DMS 273 (cell line): Measurements from ENCODE around the gene SAMD4B.
"Not testable (repeated sequence)": the region's sequence is repeated elsewhere in the genome, so short reads cannot be mapped to it uniquely, and the experiment has no call there.

Experiments
- DNase-seq: peaks from one replicate; lab custom pipeline; 2025; ENCODE audit not compliant: unreplicated experiment; lab: John Stamatoyannopoulos, UW

The SAMD4B gene, protein sequence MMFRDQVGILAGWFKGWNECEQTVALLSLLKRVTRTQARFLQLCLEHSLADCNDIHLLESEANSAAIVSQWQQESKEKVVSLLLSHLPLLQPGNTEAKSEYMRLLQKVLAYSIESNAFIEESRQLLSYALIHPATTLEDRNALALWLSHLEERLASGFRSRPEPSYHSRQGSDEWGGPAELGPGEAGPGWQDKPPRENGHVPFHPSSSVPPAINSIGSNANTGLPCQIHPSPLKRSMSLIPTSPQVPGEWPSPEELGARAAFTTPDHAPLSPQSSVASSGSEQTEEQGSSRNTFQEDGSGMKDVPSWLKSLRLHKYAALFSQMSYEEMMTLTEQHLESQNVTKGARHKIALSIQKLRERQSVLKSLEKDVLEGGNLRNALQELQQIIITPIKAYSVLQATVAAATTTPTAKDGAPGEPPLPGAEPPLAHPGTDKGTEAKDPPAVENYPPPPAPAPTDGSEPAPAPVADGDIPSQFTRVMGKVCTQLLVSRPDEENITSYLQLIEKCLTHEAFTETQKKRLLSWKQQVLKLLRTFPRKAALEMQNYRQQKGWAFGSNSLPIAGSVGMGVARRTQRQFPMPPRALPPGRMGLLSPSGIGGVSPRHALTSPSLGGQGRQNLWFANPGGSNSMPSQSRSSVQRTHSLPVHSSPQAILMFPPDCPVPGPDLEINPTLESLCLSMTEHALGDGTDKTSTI

GRCh38 chr19:39341719-39342604 lies at the start of gene SAMD4B:
TSS of gene SAMD4B (plus strand) at chr19:39342421. CDS start at chr19:39356894, 14,473 bp downstream.
- DNase-seq = peak; percentile 100

DNA sequence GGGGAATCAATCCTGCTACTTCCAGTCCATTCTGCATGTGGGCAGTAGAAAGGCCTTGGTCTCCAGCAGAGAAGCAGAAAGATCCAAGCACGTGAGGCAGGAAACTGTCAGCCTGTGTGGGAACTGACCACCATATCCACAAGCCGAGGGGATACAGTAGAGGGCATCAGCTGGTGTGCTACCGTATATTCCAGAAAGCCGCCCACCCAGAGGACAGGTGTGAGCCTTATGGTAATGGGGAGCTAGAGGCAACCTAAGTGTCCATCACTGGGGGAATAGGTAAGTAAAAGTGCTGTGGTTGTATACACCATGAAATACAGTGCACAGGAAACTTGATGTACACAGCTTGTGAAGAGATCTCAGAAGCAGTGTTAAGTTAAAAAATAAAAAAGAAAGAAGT lies 48.8 kb upstream of the SAMD4B start:
- DNase-seq = no peak

DNA sequence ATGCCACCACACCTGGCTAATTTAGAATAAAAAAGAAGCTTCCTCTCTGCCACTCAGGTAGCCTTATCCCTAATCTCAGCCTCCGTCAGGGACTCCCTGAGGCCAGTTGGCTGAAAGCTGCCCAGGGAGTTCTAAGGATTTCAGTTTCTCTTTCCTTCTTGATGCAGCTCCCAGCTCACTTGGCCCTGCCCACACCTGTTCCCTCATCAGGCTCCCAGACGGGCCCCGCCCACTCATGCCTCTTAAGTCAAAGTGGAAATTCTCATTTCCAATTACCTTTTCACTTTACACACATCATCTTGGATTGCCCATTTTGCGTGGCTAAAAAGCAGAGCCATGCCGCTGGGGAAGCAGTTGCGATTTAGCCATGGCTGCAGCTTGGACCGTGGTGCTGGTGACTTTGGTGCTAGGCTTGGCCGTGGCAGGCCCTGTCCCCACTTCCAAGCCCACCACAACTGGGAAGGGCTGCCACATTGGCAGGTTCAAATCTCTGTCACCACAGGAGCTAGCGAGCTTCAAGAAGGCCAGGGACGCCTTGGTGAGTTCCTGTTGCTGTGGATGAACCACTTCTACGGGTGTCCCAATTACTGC lies 46.1 kb upstream of the SAMD4B start, which contains the start of gene IFNL1:
Gene IFNL1, plus strand, starts transcription at position 353 of the 591 bp plus-strand sequence. Its CDS starts 15 bp downstream, at position 368.
- no peak for DNase-seq

DNA sequence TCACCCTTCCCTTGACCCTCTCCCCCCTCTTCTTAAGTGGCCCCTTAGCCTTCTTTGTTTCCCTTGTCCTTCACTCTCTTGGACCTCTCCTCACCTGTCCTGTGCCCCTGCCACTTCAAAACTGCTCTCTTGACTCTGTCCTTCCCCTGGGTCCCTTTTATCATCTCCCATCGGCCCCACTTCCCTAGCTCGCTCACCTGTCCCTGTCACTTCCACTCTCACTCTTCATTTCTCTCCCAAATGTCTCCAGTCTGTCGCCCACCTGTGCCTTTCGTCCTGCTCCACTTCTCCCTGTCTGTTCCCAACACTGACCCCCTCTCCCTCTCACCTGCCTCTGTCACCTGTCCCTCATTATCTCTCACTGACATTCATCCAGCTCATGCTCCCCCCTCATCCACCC lies 45.3 kb upstream of the SAMD4B start:
- no peak for DNase-seq

DNA sequence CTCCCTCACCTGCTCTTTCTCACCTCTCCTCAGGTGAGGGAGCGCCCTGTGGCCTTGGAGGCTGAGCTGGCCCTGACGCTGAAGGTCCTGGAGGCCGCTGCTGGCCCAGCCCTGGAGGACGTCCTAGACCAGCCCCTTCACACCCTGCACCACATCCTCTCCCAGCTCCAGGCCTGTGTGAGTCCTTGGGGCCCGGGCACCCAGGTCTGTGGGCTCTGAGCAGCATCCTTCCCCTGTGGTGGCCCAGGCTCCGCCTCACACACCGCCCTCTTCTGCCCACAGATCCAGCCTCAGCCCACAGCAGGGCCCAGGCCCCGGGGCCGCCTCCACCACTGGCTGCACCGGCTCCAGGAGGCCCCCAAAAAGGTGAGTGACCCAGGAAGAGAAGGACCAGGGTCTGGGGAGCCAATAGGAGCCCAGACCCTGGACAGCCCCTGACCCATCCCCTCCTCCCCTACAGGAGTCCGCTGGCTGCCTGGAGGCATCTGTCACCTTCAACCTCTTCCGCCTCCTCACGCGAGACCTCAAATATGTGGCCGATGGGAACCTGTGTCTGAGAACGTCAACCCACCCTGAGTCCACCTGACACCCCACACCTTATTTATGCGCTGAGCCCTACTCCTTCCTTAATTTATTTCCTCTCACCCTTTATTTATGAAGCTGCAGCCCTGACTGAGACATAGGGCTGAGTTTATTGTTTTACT lies 44.1 kb upstream of the SAMD4B start:
- no peak for DNase-seq

DNA sequence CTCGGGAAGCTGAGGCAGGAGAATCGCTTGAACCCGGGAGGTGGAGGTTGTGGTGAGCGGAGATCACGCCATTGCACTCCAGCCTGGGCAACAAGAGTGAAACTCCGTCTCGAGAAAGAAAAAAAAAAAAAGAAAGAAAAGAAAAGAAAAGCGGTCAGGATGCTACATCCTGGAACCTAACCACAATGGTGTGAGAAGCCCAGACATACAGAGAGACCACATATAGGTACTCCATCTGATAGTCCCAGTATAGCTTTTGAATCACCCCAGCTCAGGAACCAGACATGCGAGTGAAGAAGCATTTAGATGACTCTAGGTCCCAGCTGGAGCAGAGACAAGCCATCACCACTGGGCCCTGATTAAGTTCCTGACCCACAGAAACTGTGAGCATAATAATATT lies 42.8 kb upstream of the SAMD4B start:
- no peak for DNase-seq

DNA sequence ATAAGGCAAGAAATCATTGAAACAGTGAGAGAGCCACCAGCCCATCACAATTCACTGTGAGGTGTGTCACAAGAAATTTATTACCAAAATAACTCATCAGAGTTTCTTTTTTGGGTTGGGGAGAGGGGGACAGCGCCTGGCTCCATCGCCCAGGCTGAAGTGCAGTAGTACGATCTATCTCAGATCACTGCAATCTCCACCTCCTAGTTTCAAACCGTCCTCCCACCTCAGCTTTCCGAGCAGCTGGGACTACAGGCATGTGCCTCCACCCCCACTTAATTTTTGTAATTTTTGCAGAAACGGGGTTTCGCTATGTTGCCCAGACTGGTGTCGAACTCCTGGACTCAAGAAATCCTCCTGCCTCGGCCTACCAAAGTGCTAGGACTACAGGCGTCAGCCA lies 42.4 kb upstream of the SAMD4B start:
- no peak for DNase-seq

DNA sequence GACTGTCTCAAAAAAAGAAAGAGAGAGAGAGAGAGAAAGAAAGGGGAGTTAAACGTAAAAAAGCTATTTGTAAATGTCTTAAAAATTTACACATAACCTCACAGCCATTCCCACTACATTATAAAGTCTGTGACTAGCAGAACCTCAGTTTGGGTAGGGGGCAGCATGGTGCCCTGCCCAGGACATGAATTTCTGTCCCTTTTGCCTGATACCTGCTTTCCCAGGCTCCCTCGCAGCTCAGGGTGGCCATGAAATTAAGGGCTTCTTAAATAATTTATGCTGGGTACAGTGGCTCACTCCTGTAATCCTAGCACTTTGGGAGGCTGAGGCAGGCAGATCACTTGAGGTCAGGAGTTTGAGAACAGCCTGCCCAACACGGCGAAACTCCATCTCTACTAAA lies 41.2 kb upstream of the SAMD4B start:
- no peak for DNase-seq

DNA sequence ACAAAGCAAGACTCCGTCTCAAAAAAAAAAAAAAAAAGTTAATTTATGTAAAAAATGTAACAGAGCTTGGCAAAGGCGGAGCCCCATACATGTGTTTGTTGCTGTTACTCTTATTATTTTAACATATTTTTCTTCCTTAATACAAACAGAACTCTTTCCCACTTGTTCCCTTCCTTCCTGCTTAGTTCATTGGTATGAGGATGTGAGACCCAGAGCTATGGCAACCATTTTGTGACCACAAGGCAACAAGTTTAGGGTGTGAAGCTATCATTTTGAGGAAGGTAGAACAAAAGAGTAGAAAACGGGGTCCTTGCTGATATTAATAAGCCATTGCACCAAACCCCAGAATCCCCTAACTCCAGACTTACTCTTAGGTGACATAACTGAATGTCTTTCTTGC lies 40.7 kb upstream of the SAMD4B start:
- DNase-seq = no peak

DNA sequence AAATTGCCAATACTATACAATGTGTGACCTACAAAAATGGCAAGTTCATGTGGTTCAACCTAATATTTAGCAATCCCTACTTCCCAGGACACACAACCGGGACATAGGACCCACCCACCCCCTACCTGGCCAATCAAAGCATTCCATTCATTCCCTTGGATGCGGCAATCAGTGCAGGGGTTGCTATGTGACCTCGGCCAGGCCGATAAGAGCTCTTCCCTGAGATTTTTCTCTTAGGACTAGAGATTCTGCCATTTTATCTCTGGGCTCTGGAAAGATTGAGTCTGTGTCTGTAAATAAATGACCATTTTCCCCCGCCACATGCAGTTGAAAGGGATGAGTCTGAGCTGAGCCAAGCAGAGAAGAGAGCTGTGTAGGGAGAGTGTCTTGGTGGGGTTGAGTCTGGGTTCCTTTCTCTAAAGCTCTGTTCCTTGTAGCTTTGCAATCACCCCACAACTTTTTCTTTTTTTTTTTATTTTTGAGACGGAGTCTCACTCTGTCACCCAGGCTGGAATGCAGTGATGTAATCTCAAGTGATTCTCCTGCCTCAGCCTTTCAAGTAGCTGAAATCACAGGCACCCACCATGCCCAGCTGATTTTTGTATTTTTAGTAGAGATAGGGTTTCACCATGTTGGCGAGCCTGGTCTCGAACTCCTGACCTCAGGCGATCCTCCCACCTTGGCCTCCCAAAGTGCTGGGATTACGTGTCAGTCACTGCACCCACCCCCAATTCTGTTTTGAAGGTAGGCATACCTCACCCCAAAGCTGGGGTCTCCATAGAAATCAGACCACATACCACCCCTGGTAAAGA lies 38.6 kb upstream of the SAMD4B start:
- peak; percentile 27 for DNase-seq

- no peak for DNase-seq
Observed at GRCh38 chr19:39304185-39304513, 38.1 kb upstream of the SAMD4B start.

GRCh38 chr19:39304701-39305571 lies 37.3 kb upstream of the SAMD4B start:
- peak; percentile 51 for DNase-seq

DNA sequence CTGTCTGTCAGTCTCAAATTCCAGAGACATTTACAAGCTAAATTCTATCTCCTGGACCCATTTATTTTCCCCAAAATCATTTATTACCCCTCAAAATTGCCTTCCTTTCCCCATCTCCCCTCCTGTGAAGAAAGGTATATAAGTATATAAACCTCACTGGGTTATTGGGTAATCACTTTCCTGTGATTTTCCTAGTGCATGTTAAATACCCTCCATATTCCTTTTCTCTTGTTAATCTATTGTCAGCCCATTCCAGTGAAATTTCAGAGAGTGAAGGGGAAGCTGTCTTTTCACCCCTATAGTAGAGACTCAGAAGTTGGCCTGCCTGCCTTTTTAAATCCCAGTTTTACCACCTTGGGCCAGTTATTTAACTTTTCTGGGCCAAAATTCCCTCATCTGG lies 36.1 kb upstream of the SAMD4B start:
- no peak for DNase-seq

GRCh38 chr19:39307046-39307821 lies 35.0 kb upstream of the SAMD4B start:
- no peak for DNase-seq

- DNase-seq = no peak
Observed at GRCh38 chr19:39307822-39308530, 34.2 kb upstream of the SAMD4B start.

DNA sequence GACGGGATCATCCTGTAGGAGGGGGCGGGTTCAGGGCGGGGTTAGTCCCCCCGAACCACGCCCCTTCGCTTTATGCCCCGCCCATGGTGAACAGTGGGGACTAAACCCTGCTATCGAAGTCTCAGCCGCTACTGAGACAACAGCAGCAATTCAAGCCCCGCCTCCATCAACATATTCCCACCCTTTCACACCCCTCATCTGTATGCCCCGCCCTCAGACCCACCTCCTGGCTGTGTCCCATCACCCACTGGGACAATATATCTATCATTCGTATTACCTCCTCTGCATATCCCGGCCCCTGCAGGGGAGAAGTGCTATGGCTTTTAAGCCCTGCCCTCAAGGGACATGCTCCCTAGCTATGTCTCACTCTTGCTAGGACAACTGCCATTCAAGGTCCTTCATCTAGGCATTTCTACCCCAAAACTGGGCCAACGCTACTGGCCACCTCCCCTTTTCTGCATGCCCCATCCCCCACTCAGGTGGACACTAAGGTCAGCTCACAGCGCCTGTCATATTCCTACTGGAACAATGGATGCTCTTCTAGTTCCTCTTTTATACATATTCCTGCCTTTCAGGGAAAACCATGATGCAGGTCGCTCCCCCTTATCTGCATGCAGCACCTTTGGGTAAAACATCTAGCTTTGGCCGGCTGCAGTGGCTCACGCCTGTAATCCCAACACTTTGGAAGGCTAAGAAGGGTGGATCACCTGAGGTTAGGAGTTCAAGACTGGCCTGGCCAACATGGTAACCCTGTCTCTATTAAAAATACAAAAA lies 33.5 kb upstream of the SAMD4B start:
- DNase-seq = peak; percentile 42

DNA sequence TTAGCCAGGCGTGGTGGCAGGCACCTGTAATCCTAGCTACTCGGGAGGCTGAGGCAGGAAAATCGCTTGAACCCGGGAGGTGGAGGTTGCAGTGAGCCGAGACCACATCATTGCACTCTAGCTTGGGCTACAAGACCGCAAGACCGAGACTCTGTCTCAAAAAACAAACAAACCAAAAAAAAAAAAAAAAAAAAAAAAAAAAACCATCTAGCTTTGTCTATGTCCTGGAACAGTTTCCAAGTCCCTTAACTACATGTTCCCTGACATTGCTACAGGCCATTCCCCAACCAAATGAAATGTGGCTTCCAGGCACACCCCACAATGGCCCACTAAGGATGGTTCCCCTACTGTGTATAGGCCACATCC lies 32.9 kb upstream of the SAMD4B start:
- not testable (repeated sequence) for DNase-seq
